ENCODE data around the gene ALAS1. TPM values are rescaled to one million over a fixed set of nuclear protein-coding genes. Genes with fewer than 3 reads are reported as not detected.
A peak's percentile ranks its signal among the peaks of the same experiment; 100 is the strongest.

The ALAS1 gene
- total and polyA plus RNA-seq, 2 donors (not counting 1 experiment from before 2014, with no cell fraction given) = 26.1 to 30.2 TPM

DNA sequence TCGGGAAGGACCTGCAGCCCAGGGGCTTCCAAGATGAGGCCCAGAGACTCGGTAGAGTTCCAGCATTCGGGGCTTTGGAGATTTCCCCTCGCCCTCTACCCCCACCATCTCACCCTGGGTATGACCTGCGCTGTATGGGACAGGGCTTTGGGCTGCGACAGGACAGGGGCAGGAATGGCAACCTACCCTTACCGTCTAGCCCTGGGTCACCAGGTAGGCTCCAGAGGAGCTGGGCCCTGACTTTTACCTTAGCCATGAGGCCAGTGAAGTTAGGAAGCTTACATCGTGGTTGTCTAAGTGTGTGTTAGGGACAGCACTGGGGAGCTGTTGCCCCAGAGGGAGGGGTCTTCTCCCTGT lies 48.3 kb downstream of the ALAS1 start:
- peak overlapping the region; percentile 71 to 83 for H3K27ac ChIP-seq (ENCODE audit: low read length in 2 of 2)
- intact Hi-C loops (cut with micrococcal nuclease) = no loop called here
- no peaks in the 10 kb centered on the region for H3K79me2 ChIP-seq (ENCODE audit: control insufficient read depth, insufficient read depth, low read length)
- no peak for DNase-seq
- peaks cover 35 to 40% of the 10 kb centered on the region in 2 donors for H3K4me1 ChIP-seq (ENCODE audit: control insufficient read depth in 2 of 2, insufficient read depth in 2 of 2, low read length in 2 of 2)
- Mint-ChIP-seq H3K27ac (peak overlapping the region; percentile 86), H3K27me3 (no peaks in the 10 kb centered on the region), H3K4me1 (peaks cover 50% of the 10 kb centered on the region), H3K9me3 (ENCODE audit: insufficient read depth) (no peaks in the 10 kb centered on the region), H3K4me3 (peak overlapping the region; percentile 84)
- H3K4me2 ChIP-seq (replicated peaks; ENCODE audit: low read depth, low read length, poor library complexity, severe bottlenecking) = peak overlapping the region; percentile 92
- 57% methylated on average over 8 of the region's 8 CpGs for WGBS (ENCODE audit: insufficient coverage)
- H3K9ac ChIP-seq (ENCODE audit: low read length) = peak overlapping the region; percentile 87
- peak overlapping the region; percentile 4 to 85 (median 51) for H3K4me3 ChIP-seq (ENCODE audit: control extremely low read depth in 1 of 5, extremely low read depth in 1 of 5, insufficient read depth in 1 of 5, low read depth in 2 of 5, low read length in 4 of 5)
- H3K27me3 ChIP-seq (replicated peaks in 1 of 4; ENCODE audit: control extremely low read depth in 1 of 4, control insufficient read depth in 3 of 4, insufficient read depth in 4 of 4, low read length in 3 of 4) = no peaks in the 10 kb centered on the region
- no peaks in the 10 kb centered on the region for H3K9me3 ChIP-seq (ENCODE audit: control extremely low read depth in 1 of 3, control insufficient read depth in 2 of 3, insufficient read depth in 1 of 3, low read length in 2 of 3)
- ChIA-PET POLR2A (interaction anchor here (0.6 to 1.2 kb wide), 2 partner anchors 21 to 32 kb away, joined by 3 read pairs; partner anchors contain the start of genes TLR9 and WDR82), CTCF (interaction anchor here (0.7 to 18.5 kb wide), 4 partner anchors 24 to 93 kb away, joined by 3 to 237 read pairs (median 5); partner anchors contain the start of gene TLR9)
- peak overlapping the region; percentile 83 for H2AFZ ChIP-seq (ENCODE audit: insufficient read depth, low read depth, low read length, poor library complexity, severe bottlenecking)
- no peak for ATAC-seq (ENCODE audit: low read depth)
- TF ChIP-seq, protein P1, sequence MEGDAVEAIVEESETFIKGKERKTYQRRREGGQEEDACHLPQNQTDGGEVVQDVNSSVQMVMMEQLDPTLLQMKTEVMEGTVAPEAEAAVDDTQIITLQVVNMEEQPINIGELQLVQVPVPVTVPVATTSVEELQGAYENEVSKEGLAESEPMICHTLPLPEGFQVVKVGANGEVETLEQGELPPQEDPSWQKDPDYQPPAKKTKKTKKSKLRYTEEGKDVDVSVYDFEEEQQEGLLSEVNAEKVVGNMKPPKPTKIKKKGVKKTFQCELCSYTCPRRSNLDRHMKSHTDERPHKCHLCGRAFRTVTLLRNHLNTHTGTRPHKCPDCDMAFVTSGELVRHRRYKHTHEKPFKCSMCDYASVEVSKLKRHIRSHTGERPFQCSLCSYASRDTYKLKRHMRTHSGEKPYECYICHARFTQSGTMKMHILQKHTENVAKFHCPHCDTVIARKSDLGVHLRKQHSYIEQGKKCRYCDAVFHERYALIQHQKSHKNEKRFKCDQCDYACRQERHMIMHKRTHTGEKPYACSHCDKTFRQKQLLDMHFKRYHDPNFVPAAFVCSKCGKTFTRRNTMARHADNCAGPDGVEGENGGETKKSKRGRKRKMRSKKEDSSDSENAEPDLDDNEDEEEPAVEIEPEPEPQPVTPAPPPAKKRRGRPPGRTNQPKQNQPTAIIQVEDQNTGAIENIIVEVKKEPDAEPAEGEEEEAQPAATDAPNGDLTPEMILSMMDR (IDR thresholded peaks at IDR 0.05) = no peak
- no peak for TF ChIP-seq EZH2 (IDR thresholded peaks at IDR 0.05; ENCODE audit: borderline replicate concordance, insufficient read depth, low read depth, low read length, poor library complexity, severe bottlenecking)
- peaks cover 0 to 26% of the 10 kb centered on the region in 2 experiments for H3K36me3 ChIP-seq (replicated peaks in 1 of 2; ENCODE audit: control extremely low read depth in 1 of 2, control insufficient read depth in 1 of 2, extremely low read depth in 1 of 2, insufficient read depth in 2 of 2, low read length in 1 of 2)
- no peaks in the 10 kb centered on the region for H4K20me1 ChIP-seq (ENCODE audit: control insufficient read depth, insufficient read depth, low read length, poor library complexity, severe bottlenecking)

DNA sequence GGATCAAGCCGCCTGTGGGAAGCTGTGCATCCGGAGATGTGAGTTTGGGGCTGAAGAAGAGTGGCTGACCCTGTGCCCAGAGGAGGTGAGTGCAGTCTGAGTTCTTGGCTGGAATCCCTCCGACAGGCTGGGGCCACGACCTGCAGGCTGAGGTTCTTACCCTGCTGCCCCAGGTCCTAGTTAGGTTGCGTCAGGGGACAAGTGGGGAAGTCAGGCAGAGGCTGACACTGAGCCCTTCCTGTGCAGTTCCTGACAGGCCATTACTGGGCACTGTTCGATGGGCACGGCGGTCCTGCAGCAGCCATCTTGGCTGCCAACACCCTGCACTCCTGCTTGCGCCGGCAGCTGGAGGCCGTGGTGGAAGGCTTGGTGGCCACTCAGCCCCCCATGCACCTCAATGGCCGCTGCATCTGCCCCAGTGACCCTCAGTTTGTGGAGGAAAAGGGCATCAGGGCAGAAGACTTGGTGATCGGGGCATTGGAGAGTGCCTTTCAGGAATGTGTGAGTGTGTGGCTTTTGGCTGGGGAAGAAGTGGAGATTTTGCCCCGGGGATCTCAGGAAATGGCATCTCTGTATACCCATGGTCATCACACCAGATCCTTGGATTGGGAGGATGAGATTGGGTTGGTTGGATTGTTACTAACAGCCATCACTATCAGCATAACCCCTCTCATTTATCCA lies 48.9 kb downstream of the ALAS1 start:
- Histone ChIP-seq H3K27me3 (replicated peaks in 1 of 4; ENCODE audit: control extremely low read depth in 1 of 4, control insufficient read depth in 3 of 4, insufficient read depth in 4 of 4, low read length in 3 of 4) (no peaks in the 10 kb centered on the region), H3K36me3 (replicated peaks in 1 of 2; ENCODE audit: control extremely low read depth in 1 of 2, control insufficient read depth in 1 of 2, extremely low read depth in 1 of 2, insufficient read depth in 2 of 2, low read length in 1 of 2) (peaks cover 0 to 30% of the 10 kb centered on the region in 2 experiments), H3K9me3 (ENCODE audit: control extremely low read depth in 1 of 3, control insufficient read depth in 2 of 3, insufficient read depth in 1 of 3, low read length in 2 of 3) (no peaks in the 10 kb centered on the region), H3K4me3 (ENCODE audit: control extremely low read depth in 1 of 5, extremely low read depth in 1 of 5, insufficient read depth in 1 of 5, low read depth in 2 of 5, low read length in 4 of 5) (peak overlapping the region in 4 of 5 experiments; percentile 41 to 85 (median 66)), H3K4me2 (replicated peaks; ENCODE audit: low read depth, low read length, poor library complexity, severe bottlenecking) (peak overlapping the region; percentile 92), H3K9ac (ENCODE audit: low read length) (peak overlapping the region; percentile 87), H4K20me1 (ENCODE audit: control insufficient read depth, insufficient read depth, low read length, poor library complexity, severe bottlenecking) (no peaks in the 10 kb centered on the region), H3K79me2 (ENCODE audit: control insufficient read depth, insufficient read depth, low read length) (no peaks in the 10 kb centered on the region), H2AFZ (ENCODE audit: insufficient read depth, low read depth, low read length, poor library complexity, severe bottlenecking) (peak overlapping the region; percentile 83), H3K4me1 (ENCODE audit: control insufficient read depth in 2 of 2, insufficient read depth in 2 of 2, low read length in 2 of 2) (peaks cover 35 to 40% of the 10 kb centered on the region in 2 donors), H3K27ac (ENCODE audit: low read length in 2 of 2) (peak overlapping the region; percentile 71 to 83)
- ATAC-seq (ENCODE audit: low read depth) = no peak
- H3K4me1 Mint-ChIP-seq = peaks cover 51% of the 10 kb centered on the region
- H3K9me3 Mint-ChIP-seq (ENCODE audit: insufficient read depth) = no peaks in the 10 kb centered on the region
- H3K4me3 Mint-ChIP-seq = peak overlapping the region; percentile 84
- intact Hi-C loops (cut with micrococcal nuclease) = no loop called here
- DNase-seq = no peak
- TF ChIP-seq, protein P1 (IDR thresholded peaks at IDR 0.05) = no peak
- no peak for TF ChIP-seq EZH2 (IDR thresholded peaks at IDR 0.05; ENCODE audit: borderline replicate concordance, insufficient read depth, low read depth, low read length, poor library complexity, severe bottlenecking)
- 87% methylated on average over 13 of the region's 14 CpGs for WGBS (ENCODE audit: insufficient coverage)
- POLR2A ChIA-PET = interaction anchor here (1.2 kb wide), 1 partner anchor 21 kb away, joined by 3 read pairs; the partner anchor contains the start of gene TLR9
- H3K27me3 Mint-ChIP-seq = no peaks in the 10 kb centered on the region
- CTCF ChIA-PET = interaction anchor here (1.3 to 18.5 kb wide), 2 partner anchors 25 to 42 kb away, joined by 4 to 237 read pairs; partner anchors contain the start of gene TLR9
- H3K27ac Mint-ChIP-seq = peak overlapping the region; percentile 86

Measured in B cell (primary cell).